CD4-positive, alpha-beta memory T cell (primary cell): ENCODE results near the gene CDC42EP2. TPM values are rescaled to one million over a fixed set of nuclear protein-coding genes. Genes with fewer than 3 reads are reported as not detected.

Source experiments
- CTCF ChIA-PET: fragments of 350-600 bp; sonication (Branson Sonifier 250); formaldehyde crosslinking; loops from one replicate; lab custom pipeline; 2021; ENCODE audit warnings: inconsistent platforms; ENCODE audit not compliant: partially characterized antibody; lab: Charles Lee
- POLR2A ChIA-PET: fragments of 350-600 bp; sonication (Branson Sonifier 250); formaldehyde crosslinking; loops from one replicate; lab custom pipeline; 2021; ENCODE audit not compliant: partially characterized antibody; lab: Charles Lee
- DNase-seq, 5 donors: peaks; one replicate each; pipeline versions ENCODE4 v3.0.0 to v3.0.0-alpha.2; 2020 to 2022; ENCODE audit warnings: mixed read lengths in 1 of 5
- H3K27ac ChIP-seq: one replicate; pipeline ENCODE4 v1.7.0; 2013; ENCODE audit warnings: low read depth, low read length
- H3K27me3 ChIP-seq: 2 replicates; pipeline ENCODE4 v1.7.0; 2013; ENCODE audit warnings: mild to moderate bottlenecking, low read length, moderate library complexity; ENCODE audit not compliant: insufficient read depth
- H3K36me3 ChIP-seq: 2 replicates; pipeline ENCODE4 v1.7.0; 2013; ENCODE audit warnings: mild to moderate bottlenecking, low read length, moderate library complexity; ENCODE audit not compliant: insufficient read depth
- H3K4me1 ChIP-seq: 2 replicates; pipeline ENCODE4 v1.7.0; 2013; ENCODE audit warnings: mild to moderate bottlenecking, low read length, moderate library complexity; ENCODE audit not compliant: insufficient read depth
- H3K4me3 ChIP-seq, 2 donors: one replicate each; pipeline ENCODE4 v1.7.0; 2013; ENCODE audit warnings: low read length in 2 of 2, mild to moderate bottlenecking in 1 of 2
- H3K9me3 ChIP-seq, 2 donors: one replicate each; pipeline ENCODE4 v1.7.0; 2013; ENCODE audit warnings: low read length in 2 of 2, control low read depth in 1 of 2; ENCODE audit not compliant: control insufficient read depth in 1 of 2
- H3K27ac Mint-ChIP-seq, 7 donors: one replicate each; pipeline ENCODE4 v1.8.0; 2020 to 2021; ENCODE audit warnings: mixed read lengths in 7 of 7, mild to moderate bottlenecking in 6 of 7, inconsistent platforms in 3 of 7, moderate library complexity in 3 of 7
- H3K27me3 Mint-ChIP-seq, 2 donors: one replicate each; pipeline ENCODE4 v1.8.0; 2020 to 2021; ENCODE audit warnings: mixed read lengths in 2 of 2
- H3K36me3 Mint-ChIP-seq, 2 donors: one replicate each; pipeline ENCODE4 v1.8.0; 2020 to 2021; ENCODE audit warnings: mixed read lengths in 2 of 2, inconsistent platforms in 1 of 2, mild to moderate bottlenecking in 1 of 2
- H3K4me1 Mint-ChIP-seq, 4 donors: one replicate each; pipeline ENCODE4 v1.8.0; 2020 to 2021; ENCODE audit warnings: mixed read lengths in 4 of 4, mild to moderate bottlenecking in 1 of 4
- H3K4me3 Mint-ChIP-seq, 8 donors: one replicate each; pipeline ENCODE4 v1.8.0; 2020 to 2021; ENCODE audit warnings: mixed read lengths in 8 of 8, mild to moderate bottlenecking in 7 of 8, moderate library complexity in 6 of 8, inconsistent platforms in 3 of 8
- H3K9me3 Mint-ChIP-seq, 8 donors: one replicate each; pipeline ENCODE4 v1.8.0; 2020 to 2021; ENCODE audit warnings: mixed read lengths in 8 of 8, mild to moderate bottlenecking in 5 of 8, inconsistent platforms in 3 of 8, moderate library complexity in 1 of 8
- intact Hi-C: fragments of 100-400 bp; cut with micrococcal nuclease; formaldehyde crosslinking; loops from one replicate; pipeline ENCODE4 v1.15.1; 2023
- polyA plus RNA-seq, 2 donors: library from polyadenylated mRNA; unstranded; fragments of 300-500 nt; fragmentation: Illumina TruSeq; gene quantifications; one replicate each; pipeline ENCODE4 v1.2.3, GENCODE V29; 2021
- total RNA-seq, 2 experiments: library from RNA; stranded (reverse); gene quantifications; one replicate each; pipeline ENCODE4 v1.2.3, GENCODE V29; 2021

Gene CDC42EP2
- total and polyA plus RNA-seq, 4 experiments from 2014 or later = 0.55 to 0.67 TPM; not detected in 2

DNA sequence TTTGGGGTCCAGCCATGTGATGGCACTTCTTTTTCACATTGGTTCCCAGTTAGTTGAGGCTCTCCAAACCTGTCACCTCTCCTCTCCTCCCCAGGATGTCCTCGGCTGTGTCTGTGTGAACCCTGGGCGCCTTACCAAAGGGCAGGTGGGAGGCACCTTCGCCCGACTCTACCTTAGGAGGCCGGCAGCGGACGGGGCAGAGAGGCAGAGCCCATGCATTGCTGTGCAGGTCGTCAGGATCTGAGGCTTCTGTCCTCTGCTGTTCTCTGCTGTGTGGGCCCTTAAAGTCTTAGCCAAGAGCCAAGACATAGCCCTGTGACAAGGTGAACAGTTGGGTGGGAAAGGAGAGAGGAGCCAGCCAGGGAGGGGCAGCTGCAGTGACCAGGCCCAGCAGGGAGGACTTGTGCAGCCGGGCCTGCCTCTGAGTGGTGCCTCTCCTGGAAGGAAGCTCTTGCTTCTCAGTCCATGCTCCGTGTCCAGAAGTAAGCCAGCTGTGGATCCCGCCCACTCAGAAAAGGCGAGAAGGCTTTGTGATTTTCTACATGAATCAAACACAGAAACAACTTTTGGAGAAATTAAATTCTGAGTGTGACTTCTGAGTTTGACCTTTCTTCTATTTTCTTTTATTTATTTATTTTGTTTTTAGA is 17.5 kb upstream of the CDC42EP2 start:
- no peak overlapping the region for H3K4me3 Mint-ChIP-seq
- Histone ChIP-seq H3K4me3 (no peak overlapping the region), H3K4me1 (no peaks in the 10 kb centered on the region), H3K9me3 (no peaks in the 10 kb centered on the region), H3K36me3 (peaks cover 27% of the 10 kb centered on the region), H3K27me3 (no peaks in the 10 kb centered on the region), H3K27ac (no peak overlapping the region)
- DNase-seq = no peak
- ChIA-PET POLR2A (no interaction called here), CTCF (interaction anchor here (0.7 kb wide), 1 partner anchor 174 kb away, joined by 3 read pairs; no protein-coding TSS in a partner anchor)
- H3K27me3 Mint-ChIP-seq = no peaks in the 10 kb centered on the region
- no peaks in the 10 kb centered on the region for H3K9me3 Mint-ChIP-seq
- peaks cover 24 to 50% of the 10 kb centered on the region in 2 donors for H3K36me3 Mint-ChIP-seq
- no peaks in the 10 kb centered on the region for H3K4me1 Mint-ChIP-seq
- intact Hi-C loops = no loop called here
- H3K27ac Mint-ChIP-seq = no peak overlapping the region

GRCh38 chr11:65298131-65298535 is 16.5 kb upstream of the CDC42EP2 start:
- DNase-seq = no peak
- intact Hi-C loops = no loop called here
- no peaks in the 10 kb centered on the region for H3K27me3 ChIP-seq
- Mint-ChIP-seq H3K4me1 (no peaks in the 10 kb centered on the region), H3K27ac (no peak overlapping the region), H3K4me3 (no peak overlapping the region), H3K27me3 (no peaks in the 10 kb centered on the region), H3K36me3 (peaks cover 24 to 41% of the 10 kb centered on the region in 2 donors), H3K9me3 (no peaks in the 10 kb centered on the region)
- H3K9me3 ChIP-seq = no peaks in the 10 kb centered on the region
- no peak overlapping the region for H3K27ac ChIP-seq
- H3K36me3 ChIP-seq = peaks cover 27% of the 10 kb centered on the region
- POLR2A ChIA-PET = no interaction called here
- H3K4me1 ChIP-seq = no peaks in the 10 kb centered on the region
- no peak overlapping the region for H3K4me3 ChIP-seq
- CTCF ChIA-PET = interaction anchor here (0.7 kb wide), 1 partner anchor 18 kb away, joined by 4 read pairs; no protein-coding TSS in a partner anchor

GRCh38 chr11:65298655-65299179 is 15.9 kb upstream of the CDC42EP2 start:
- intact Hi-C loops = no loop called here
- Mint-ChIP-seq H3K27me3 (no peaks in the 10 kb centered on the region), H3K4me3 (no peak overlapping the region), H3K4me1 (no peaks in the 10 kb centered on the region), H3K9me3 (no peaks in the 10 kb centered on the region), H3K36me3 (peaks cover 22 to 37% of the 10 kb centered on the region in 2 donors), H3K27ac (peak overlapping the region in 1 of 7 donors; percentile 47)
- Histone ChIP-seq H3K27me3 (no peaks in the 10 kb centered on the region), H3K27ac (no peak overlapping the region), H3K4me1 (no peaks in the 10 kb centered on the region), H3K36me3 (peaks cover 27% of the 10 kb centered on the region), H3K9me3 (no peaks in the 10 kb centered on the region), H3K4me3 (no peak overlapping the region)
- CTCF ChIA-PET = interaction anchor here (0.7 to 1.3 kb wide), 2 partner anchors 16 to 17 kb away, joined by 3 to 4 read pairs; no protein-coding TSS in a partner anchor
- no peak for DNase-seq
- POLR2A ChIA-PET = no interaction called here

DNA sequence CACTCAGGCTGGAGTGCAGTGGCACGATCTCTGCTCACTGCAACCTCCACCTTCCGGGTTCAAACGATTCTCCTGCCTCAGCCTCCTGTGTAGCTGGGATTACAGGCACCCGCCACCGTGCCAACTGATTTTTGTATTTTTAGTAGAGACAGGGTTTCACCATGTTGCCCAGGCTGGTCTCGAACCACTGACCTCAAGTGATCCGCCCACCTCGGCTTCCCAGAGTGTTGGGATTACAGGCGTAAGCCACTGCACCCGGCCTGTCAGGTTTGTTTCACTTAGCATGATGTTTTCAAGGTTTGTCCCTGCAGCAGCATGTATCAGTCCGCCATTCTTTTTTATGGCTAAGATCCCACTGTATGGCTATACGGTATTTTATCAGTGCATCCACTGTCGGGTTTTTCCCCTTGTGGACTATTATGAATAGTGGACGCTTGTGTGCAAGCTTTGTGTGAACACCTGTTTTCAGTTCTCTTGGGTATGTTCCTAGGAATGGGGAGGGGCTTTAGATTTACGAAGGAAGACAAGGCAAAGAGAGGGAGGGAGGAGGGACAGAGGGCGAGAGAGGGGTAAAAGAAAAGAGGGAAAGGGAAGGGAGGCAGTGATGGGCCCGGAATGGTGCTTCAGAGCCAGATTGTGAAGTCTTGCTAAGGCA is 13.9 kb upstream of the CDC42EP2 start:
- Mint-ChIP-seq H3K27ac (peak overlapping the region in 1 of 7 donors; percentile 19), H3K27me3 (no peaks in the 10 kb centered on the region), H3K36me3 (peaks cover 10 to 18% of the 10 kb centered on the region in 2 donors), H3K4me3 (no peak overlapping the region), H3K9me3 (no peaks in the 10 kb centered on the region), H3K4me1 (no peaks in the 10 kb centered on the region)
- intact Hi-C loops = no loop called here
- Histone ChIP-seq H3K27ac (no peak overlapping the region), H3K36me3 (peaks cover 7% of the 10 kb centered on the region), H3K9me3 (no peaks in the 10 kb centered on the region), H3K4me3 (no peak overlapping the region), H3K4me1 (no peaks in the 10 kb centered on the region), H3K27me3 (no peaks in the 10 kb centered on the region)
- no peak for DNase-seq
- POLR2A ChIA-PET = no interaction called here
- CTCF ChIA-PET = no interaction called here

DNA sequence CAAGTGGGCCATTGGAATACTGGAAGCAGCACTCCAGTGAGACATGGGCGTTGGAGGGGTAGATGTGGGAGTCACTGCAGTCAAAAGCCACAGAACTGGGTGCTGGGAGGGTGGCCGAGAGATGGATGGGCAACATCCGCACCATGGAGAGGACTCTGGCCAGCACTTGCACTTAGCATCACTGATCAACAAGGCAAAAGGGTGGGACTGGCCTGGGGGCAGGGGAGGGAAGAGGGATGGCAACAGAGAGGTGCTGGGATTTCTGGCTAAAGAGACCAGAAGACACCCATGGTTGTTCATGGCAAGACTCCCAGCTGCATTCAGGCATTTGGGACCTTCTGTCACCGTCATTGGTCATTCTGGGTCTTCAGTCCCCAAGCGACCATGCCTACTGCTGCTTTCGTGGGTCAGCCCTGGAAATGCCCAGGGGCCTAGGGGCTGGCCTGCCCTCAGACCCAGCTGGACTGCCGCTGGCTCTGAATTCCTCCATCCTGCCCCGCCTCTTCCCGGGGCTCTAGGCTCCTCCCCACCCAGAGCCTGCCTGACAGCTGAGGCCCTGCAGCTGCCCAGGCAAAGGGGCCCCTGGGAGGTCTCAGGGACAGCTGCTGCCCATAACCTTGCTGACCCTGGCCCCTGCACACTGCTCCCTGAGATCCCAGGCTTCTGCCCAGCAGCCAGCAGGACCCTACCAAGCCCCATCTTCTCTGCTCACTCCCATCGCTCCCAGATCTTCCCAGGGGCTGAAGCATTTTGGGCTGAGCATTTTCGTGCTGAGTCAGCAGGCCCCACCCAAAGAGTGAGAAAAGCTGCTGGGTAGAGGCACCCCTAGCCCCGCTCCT is 13.0 kb upstream of the CDC42EP2 start:
- Histone ChIP-seq H3K4me3 (no peak overlapping the region), H3K4me1 (no peaks in the 10 kb centered on the region), H3K9me3 (no peaks in the 10 kb centered on the region), H3K27ac (no peak overlapping the region), H3K36me3 (no peaks in the 10 kb centered on the region), H3K27me3 (no peaks in the 10 kb centered on the region)
- peaks cover 4 to 10% of the 10 kb centered on the region in 2 donors for H3K36me3 Mint-ChIP-seq
- no peaks in the 10 kb centered on the region for H3K4me1 Mint-ChIP-seq
- ChIA-PET CTCF (interaction anchor here (1.7 kb wide), 1 partner anchor 28 kb away, joined by 6 read pairs; no protein-coding TSS in a partner anchor), POLR2A (no interaction called here)
- no peaks in the 10 kb centered on the region for H3K9me3 Mint-ChIP-seq
- H3K4me3 Mint-ChIP-seq = no peak overlapping the region
- H3K27ac Mint-ChIP-seq = peak overlapping the region in 1 of 7 donors; percentile 22
- DNase-seq = no peak
- intact Hi-C loops = no loop called here
- no peaks in the 10 kb centered on the region for H3K27me3 Mint-ChIP-seq

- H3K4me3 ChIP-seq = no peak overlapping the region
- no peak overlapping the region for H3K27ac ChIP-seq
- Mint-ChIP-seq H3K36me3 (peaks cover 3 to 4% of the 10 kb centered on the region in 2 donors), H3K4me1 (peaks cover 0 to 1% (median 0%) of the 10 kb centered on the region in 4 donors), H3K9me3 (no peaks in the 10 kb centered on the region), H3K27ac (no peak overlapping the region), H3K27me3 (no peaks in the 10 kb centered on the region), H3K4me3 (no peak overlapping the region)
- no peak for DNase-seq
- no peaks in the 10 kb centered on the region for H3K36me3 ChIP-seq
- POLR2A ChIA-PET = no interaction called here
- no peaks in the 10 kb centered on the region for H3K9me3 ChIP-seq
- CTCF ChIA-PET = interaction anchor here (0.6 to 1.7 kb wide), 2 partner anchors 26 to 103 kb away, joined by 3 to 6 read pairs; no protein-coding TSS in a partner anchor
- no peaks in the 10 kb centered on the region for H3K4me1 ChIP-seq
- intact Hi-C loops = no loop called here
- no peaks in the 10 kb centered on the region for H3K27me3 ChIP-seq
Measured at GRCh38 chr11:65303555-65303954, 11.1 kb upstream of the CDC42EP2 start.
